ENCODE results near the gene ARFIP2.

The ARFIP2 gene

GRCh38 chr11:6520265-6520664 lies 39.1 kb upstream of the ARFIP2 start:
- H3K9me3 ChIP-seq (ENCODE audit: insufficient read depth, low read length), result no peaks in the 10 kb centered on the region
- no peaks in the 10 kb centered on the region for H3K4me1 ChIP-seq (ENCODE audit: insufficient read depth, insufficient read length)
- peaks cover 17% of the 10 kb centered on the region for H3K36me3 ChIP-seq (ENCODE audit: insufficient read depth, insufficient read length, low read length)
- TF ChIP-seq YY1 (IDR thresholded peaks at IDR 0.05; ENCODE audit: insufficient read depth, insufficient read length) (no peak), SUZ12 (IDR thresholded peaks at IDR 0.05; ENCODE audit: extremely low read depth, insufficient read depth, insufficient read length) (no peak), ZNF274 (IDR thresholded peaks at IDR 0.05; ENCODE audit: low read depth, low read length) (no peak)
- no peak overlapping the region for H3K4me3 ChIP-seq (ENCODE audit: insufficient read length, low read depth)
- H3K27me3 ChIP-seq (ENCODE audit: insufficient read depth, insufficient read length), result no peaks in the 10 kb centered on the region
- no peak for DNase-seq (ENCODE audit: low read depth, low spot score)
- H3K9ac ChIP-seq (ENCODE audit: insufficient read length, low read depth), result no peak overlapping the region

DNA sequence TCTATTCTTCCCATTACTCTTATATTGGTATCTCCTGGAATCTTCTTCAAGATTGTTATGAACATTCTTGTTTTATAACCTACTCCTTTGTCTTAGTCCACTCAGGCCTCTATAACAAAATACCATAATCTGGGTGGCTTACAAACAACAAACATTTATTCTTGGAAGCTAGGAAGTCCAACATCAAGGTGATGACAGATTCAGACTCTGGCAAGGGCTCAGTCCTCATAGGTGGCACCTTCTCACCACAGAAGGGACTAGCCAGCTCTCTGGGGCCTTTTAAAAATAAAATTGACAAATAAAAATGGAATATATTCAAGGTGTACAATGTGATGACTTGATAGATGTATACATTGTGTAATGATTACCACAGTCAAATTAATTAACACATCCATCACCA lies 35.7 kb upstream of the ARFIP2 start:
- Histone ChIP-seq H3K36me3 (ENCODE audit: insufficient read depth, insufficient read length, low read length) (peaks cover 27% of the 10 kb centered on the region), H3K27me3 (ENCODE audit: insufficient read depth, insufficient read length) (no peaks in the 10 kb centered on the region), H3K9ac (ENCODE audit: insufficient read length, low read depth) (no peak overlapping the region), H3K4me3 (ENCODE audit: insufficient read length, low read depth) (no peak overlapping the region), H3K9me3 (ENCODE audit: insufficient read depth, low read length) (peaks cover 4% of the 10 kb centered on the region; the same call in 1 of the 2 replicates), H3K4me1 (ENCODE audit: insufficient read depth, insufficient read length) (no peaks in the 10 kb centered on the region)
- no peak for DNase-seq (ENCODE audit: low read depth, low spot score)
- TF ChIP-seq SUZ12 (IDR thresholded peaks at IDR 0.05; ENCODE audit: extremely low read depth, insufficient read depth, insufficient read length), result no peak
- TF ChIP-seq YY1 (IDR thresholded peaks at IDR 0.05; ENCODE audit: insufficient read depth, insufficient read length), result no peak
- no peak for TF ChIP-seq ZNF274 (IDR thresholded peaks at IDR 0.05; ENCODE audit: low read depth, low read length)

DNA sequence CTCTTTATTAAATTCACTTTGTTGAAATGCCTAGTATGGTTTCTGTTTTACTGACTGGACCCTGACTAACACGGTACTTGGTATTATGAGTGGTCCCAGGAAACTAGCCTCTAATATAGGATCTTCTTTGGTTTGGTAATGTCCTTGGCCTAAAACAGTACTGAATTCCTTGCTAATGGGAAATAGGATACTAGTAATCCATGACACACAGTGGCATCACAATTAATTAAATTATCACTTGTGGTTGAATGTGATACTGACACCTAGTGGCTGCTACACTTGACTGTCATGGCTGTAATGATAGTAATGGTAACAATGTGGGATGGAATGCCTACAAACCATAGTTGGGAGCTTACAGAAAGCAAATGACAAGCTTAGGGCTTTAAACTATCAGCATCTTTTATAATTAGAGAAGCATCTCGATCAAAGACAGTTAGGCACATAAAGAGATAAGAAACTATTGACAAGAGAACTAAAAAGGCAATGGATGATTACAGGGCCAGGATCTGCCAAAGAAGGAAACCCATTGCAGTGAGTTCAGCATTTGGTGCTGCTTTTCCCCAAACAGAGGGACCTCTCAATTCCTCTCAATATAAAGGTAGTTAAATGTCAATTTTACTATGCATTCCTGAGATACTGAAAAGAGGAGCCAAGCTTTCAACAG lies 24.6 kb upstream of the ARFIP2 start:
- TF ChIP-seq ZNF274 (IDR thresholded peaks at IDR 0.05; ENCODE audit: low read depth, low read length) (no peak), YY1 (IDR thresholded peaks at IDR 0.05; ENCODE audit: insufficient read depth, insufficient read length) (no peak), SUZ12 (IDR thresholded peaks at IDR 0.05; ENCODE audit: extremely low read depth, insufficient read depth, insufficient read length) (no peak)
- peaks cover 40% of the 10 kb centered on the region for H3K36me3 ChIP-seq (ENCODE audit: insufficient read depth, insufficient read length, low read length)
- H3K9me3 ChIP-seq (ENCODE audit: insufficient read depth, low read length), result no peaks in the 10 kb centered on the region
- H3K4me1 ChIP-seq (ENCODE audit: insufficient read depth, insufficient read length), result no peaks in the 10 kb centered on the region
- H3K27me3 ChIP-seq (ENCODE audit: insufficient read depth, insufficient read length), result no peaks in the 10 kb centered on the region
- no peak overlapping the region for H3K9ac ChIP-seq (ENCODE audit: insufficient read length, low read depth)
- peak; percentile 15 for DNase-seq (ENCODE audit: low read depth, low spot score)
- no peak overlapping the region for H3K4me3 ChIP-seq (ENCODE audit: insufficient read length, low read depth)

GRCh38 chr11:6504166-6504565 lies 23.0 kb upstream of the ARFIP2 start:
- H3K9me3 ChIP-seq (ENCODE audit: insufficient read depth, low read length), result no peaks in the 10 kb centered on the region
- H3K36me3 ChIP-seq (ENCODE audit: insufficient read depth, insufficient read length, low read length), result peaks cover 40% of the 10 kb centered on the region
- H3K4me3 ChIP-seq (ENCODE audit: insufficient read length, low read depth), result no peak overlapping the region
- DNase-seq (ENCODE audit: low read depth, low spot score), result no peak
- TF ChIP-seq SUZ12 (IDR thresholded peaks at IDR 0.05; ENCODE audit: extremely low read depth, insufficient read depth, insufficient read length) (no peak), YY1 (IDR thresholded peaks at IDR 0.05; ENCODE audit: insufficient read depth, insufficient read length) (no peak), ZNF274 (IDR thresholded peaks at IDR 0.05; ENCODE audit: low read depth, low read length) (no peak)
- no peaks in the 10 kb centered on the region for H3K4me1 ChIP-seq (ENCODE audit: insufficient read depth, insufficient read length)
- no peak overlapping the region for H3K9ac ChIP-seq (ENCODE audit: insufficient read length, low read depth)
- no peaks in the 10 kb centered on the region for H3K27me3 ChIP-seq (ENCODE audit: insufficient read depth, insufficient read length)

GRCh38 chr11:6502382-6502781 lies 21.3 kb upstream of the ARFIP2 start:
- Histone ChIP-seq H3K4me1 (ENCODE audit: insufficient read depth, insufficient read length) (no peaks in the 10 kb centered on the region), H3K27me3 (ENCODE audit: insufficient read depth, insufficient read length) (no peaks in the 10 kb centered on the region), H3K36me3 (ENCODE audit: insufficient read depth, insufficient read length, low read length) (peaks cover 49% of the 10 kb centered on the region), H3K4me3 (ENCODE audit: insufficient read length, low read depth) (no peak overlapping the region), H3K9ac (ENCODE audit: insufficient read length, low read depth) (no peak overlapping the region), H3K9me3 (ENCODE audit: insufficient read depth, low read length) (no peaks in the 10 kb centered on the region)
- no peak for DNase-seq (ENCODE audit: low read depth, low spot score)
- no peak for TF ChIP-seq SUZ12 (IDR thresholded peaks at IDR 0.05; ENCODE audit: extremely low read depth, insufficient read depth, insufficient read length)
- TF ChIP-seq ZNF274 (IDR thresholded peaks at IDR 0.05; ENCODE audit: low read depth, low read length), result no peak
- TF ChIP-seq YY1 (IDR thresholded peaks at IDR 0.05; ENCODE audit: insufficient read depth, insufficient read length), result no peak

DNA sequence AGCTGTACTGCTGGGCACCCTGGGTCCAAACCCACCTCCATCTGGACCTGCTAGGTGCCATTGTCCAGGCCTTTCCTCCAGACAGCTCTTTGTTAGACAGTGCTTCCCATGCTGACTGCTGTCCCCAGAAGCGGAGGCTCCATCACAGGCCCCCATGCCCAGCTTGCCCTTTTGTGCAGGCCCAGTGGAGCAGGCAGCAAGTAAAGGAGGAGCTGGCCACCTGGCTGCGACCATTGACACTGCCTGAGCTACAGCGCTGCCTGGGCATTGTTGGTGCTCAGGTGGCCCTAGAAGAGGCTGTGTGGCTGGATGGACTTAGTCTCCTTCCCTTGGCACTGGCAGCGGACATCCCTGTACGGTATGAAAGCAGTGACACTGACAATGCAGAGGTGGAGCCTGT lies 17.4 kb upstream of the ARFIP2 start:
- Histone ChIP-seq H3K27me3 (ENCODE audit: insufficient read depth, insufficient read length) (no peaks in the 10 kb centered on the region), H3K36me3 (ENCODE audit: insufficient read depth, insufficient read length, low read length) (peaks cover 59% of the 10 kb centered on the region), H3K9me3 (ENCODE audit: insufficient read depth, low read length) (no peaks in the 10 kb centered on the region), H3K4me1 (ENCODE audit: insufficient read depth, insufficient read length) (no peaks in the 10 kb centered on the region), H3K9ac (ENCODE audit: insufficient read length, low read depth) (no peak overlapping the region), H3K4me3 (ENCODE audit: insufficient read length, low read depth) (no peak overlapping the region)
- DNase-seq (ENCODE audit: low read depth, low spot score), result no peak
- no peak for TF ChIP-seq ZNF274 (IDR thresholded peaks at IDR 0.05; ENCODE audit: low read depth, low read length)
- TF ChIP-seq SUZ12 (IDR thresholded peaks at IDR 0.05; ENCODE audit: extremely low read depth, insufficient read depth, insufficient read length), result no peak
- TF ChIP-seq YY1 (IDR thresholded peaks at IDR 0.05; ENCODE audit: insufficient read depth, insufficient read length), result no peak

DNA sequence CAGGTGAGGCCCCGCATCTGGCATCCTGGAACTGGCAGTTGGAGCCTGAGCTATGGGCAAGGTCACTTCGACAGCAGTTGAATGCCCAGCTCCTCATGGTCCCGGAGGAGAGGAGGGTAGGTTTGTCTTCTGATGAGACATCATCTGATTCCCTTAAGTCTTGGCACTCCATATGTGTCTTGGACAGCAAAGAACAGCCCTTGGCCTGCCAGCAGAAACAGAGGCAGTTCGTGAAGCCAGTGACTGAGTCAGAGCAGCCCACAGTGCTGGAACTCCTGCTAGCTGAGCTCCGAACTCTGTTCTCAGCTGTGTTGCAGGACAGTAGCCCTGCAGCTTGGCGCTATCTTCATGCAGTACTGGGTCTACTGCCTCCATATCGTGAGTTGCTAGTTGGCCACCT lies 17.0 kb upstream of the ARFIP2 start:
- H3K4me3 ChIP-seq (ENCODE audit: insufficient read length, low read depth), result no peak overlapping the region
- H3K27me3 ChIP-seq (ENCODE audit: insufficient read depth, insufficient read length), result no peaks in the 10 kb centered on the region
- peaks cover 59% of the 10 kb centered on the region for H3K36me3 ChIP-seq (ENCODE audit: insufficient read depth, insufficient read length, low read length)
- no peaks in the 10 kb centered on the region for H3K4me1 ChIP-seq (ENCODE audit: insufficient read depth, insufficient read length)
- no peaks in the 10 kb centered on the region for H3K9me3 ChIP-seq (ENCODE audit: insufficient read depth, low read length)
- H3K9ac ChIP-seq (ENCODE audit: insufficient read length, low read depth), result no peak overlapping the region
- no peak for DNase-seq (ENCODE audit: low read depth, low spot score)
- TF ChIP-seq SUZ12 (IDR thresholded peaks at IDR 0.05; ENCODE audit: extremely low read depth, insufficient read depth, insufficient read length), result no peak
